Measurements from ENCODE around the gene SUPT20HL1.

Gene SUPT20HL1

GRCh38 chrX:24405959-24406358 lies 45.5 kb downstream of the SUPT20HL1 start:
- no peak for DNase-seq

Data from activated naive CD4-positive, alpha-beta T cell treated with Interleukin-2 at 50 U/mL for 16 hours (primary cell).